Spinal cord (tissue), 10 donors: Measurements from ENCODE around the gene ZBTB7C. TPM values are rescaled to one million over a fixed set of nuclear protein-coding genes. Genes with fewer than 3 reads are reported as not detected.

ENCODE experiments used
- DNase-seq, 6 donors: peaks; one replicate each; pipeline versions ENCODE4 v3.0.0 to v3.0.0-alpha.2; 2013 to 2015; ENCODE audit warnings: low spot score in 6 of 6, low read depth in 4 of 6
- H3K27ac ChIP-seq: one replicate; pipeline ENCODE4 v1.5.1; 2013; ENCODE audit warnings: low read depth, low read length, control low read depth
- H3K27me3 ChIP-seq: one replicate; pipeline ENCODE4 v1.6.1; 2013; ENCODE audit warnings: low read length; ENCODE audit not compliant: control insufficient read depth, insufficient read depth
- H3K36me3 ChIP-seq: one replicate; pipeline ENCODE4 v1.6.1; 2013; ENCODE audit warnings: low read length; ENCODE audit not compliant: control insufficient read depth, insufficient read depth
- H3K4me1 ChIP-seq: one replicate; pipeline ENCODE4 v1.6.1; 2013; ENCODE audit warnings: low read length; ENCODE audit not compliant: control insufficient read depth, insufficient read depth
- H3K4me3 ChIP-seq: one replicate; pipeline ENCODE4 v1.5.1; 2013; ENCODE audit warnings: low read depth, low read length, control low read depth
- H3K9me3 ChIP-seq: one replicate; pipeline ENCODE4 v1.6.1; 2013; ENCODE audit warnings: low read length; ENCODE audit not compliant: control insufficient read depth, insufficient read depth
- WGBS: methylation state at CpG from one replicate; pipeline ENCODE4 v1.1.5; 2013; ENCODE audit warnings: missing lambda C conversion rate; ENCODE audit not compliant: insufficient coverage; 5-methylcytosine and 5-hydroxymethylcytosine counted together
- polyA plus RNA-seq, 2 donors: library from polyadenylated mRNA; unstranded; fragments of 120-200 nt; gene quantifications; one replicate each; pipeline ENCODE4 v1.2.1, GENCODE V29; 2013; ENCODE audit not compliant: insufficient read length in 2 of 2
- total RNA-seq, 2 donors: library from RNA; depleted of rRNA in 1 of 2; stranded (reverse); fragments of 120-200 nt in 1 of 2; fragments of >200 nt in 1 of 2; gene quantifications; one replicate each; pipeline versions ENCODE4 v1.2.3 to v1.2.4, GENCODE V29; 2013 to 2014
- donor health status: healthy.

The ZBTB7C gene
- total and polyA plus RNA-seq, 4 donors: 7.6 to 15.7 (median 9.8) TPM

DNA sequence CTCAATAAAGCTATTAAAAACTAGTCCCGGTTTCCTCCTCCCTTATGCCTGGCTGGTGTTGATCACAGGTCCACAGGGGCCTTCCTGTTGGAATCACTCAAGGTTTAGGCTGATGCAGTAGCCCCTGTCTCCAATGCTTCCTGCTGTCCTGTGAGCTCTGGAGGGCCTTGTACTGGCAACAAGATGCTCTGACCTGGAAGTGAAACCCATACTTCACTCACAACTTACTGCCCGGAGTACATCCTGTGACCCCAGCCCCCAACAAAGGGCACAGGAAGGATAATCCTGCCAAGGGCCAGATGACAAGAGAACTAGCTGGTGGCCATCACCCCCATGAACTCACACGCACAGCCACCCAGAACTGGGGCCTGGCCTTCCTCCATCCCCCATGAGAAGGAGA, 50.3 kb downstream of the ZBTB7C start:
- WGBS: 86% methylated on average over 2 of the region's 3 CpGs
- peaks cover 18% of the 10 kb centered on the region for H3K4me1 ChIP-seq
- H3K36me3 ChIP-seq: no peaks in the 10 kb centered on the region
- no peak overlapping the region for H3K4me3 ChIP-seq
- H3K27ac ChIP-seq: no peak overlapping the region
- H3K9me3 ChIP-seq: no peaks in the 10 kb centered on the region
- H3K27me3 ChIP-seq: no peaks in the 10 kb centered on the region
- no peak for DNase-seq

DNA sequence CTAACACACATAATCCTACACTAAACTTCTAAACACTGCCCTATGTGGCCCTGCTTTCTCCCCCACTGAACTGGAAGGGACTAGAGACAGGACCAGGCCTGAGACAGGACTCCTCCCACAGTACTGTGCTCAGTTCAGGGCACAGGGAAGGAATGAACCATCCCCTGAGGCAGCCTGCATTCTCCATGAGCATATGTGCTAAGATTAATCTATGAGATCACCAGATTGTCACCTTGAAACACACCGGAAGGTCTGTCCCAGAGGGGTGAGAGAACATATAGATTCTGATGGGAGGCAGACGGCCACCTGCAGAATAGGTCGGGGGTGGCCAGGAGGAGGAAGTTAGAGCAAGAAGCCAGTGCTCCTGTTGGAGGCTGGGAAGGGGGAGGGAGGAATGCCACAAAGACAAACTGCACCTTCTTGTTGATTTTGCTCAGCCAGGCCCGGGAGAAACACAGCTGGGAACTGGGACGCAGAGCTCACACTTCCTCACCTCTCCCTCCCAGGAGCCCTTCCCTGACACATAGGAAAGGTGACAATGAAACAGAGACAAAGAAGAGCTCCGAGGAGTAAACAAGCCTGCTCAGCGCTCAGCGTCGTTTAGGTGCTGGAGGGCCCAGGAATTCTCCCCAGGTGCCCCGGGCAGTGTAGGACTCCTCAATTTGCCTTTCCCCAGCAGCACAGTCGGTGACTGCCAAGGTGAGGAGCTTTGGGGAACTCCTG, 52.1 kb downstream of the ZBTB7C start:
- Histone ChIP-seq H3K36me3 (no peaks in the 10 kb centered on the region), H3K9me3 (no peaks in the 10 kb centered on the region), H3K27ac (peak overlapping the region; percentile 33), H3K4me3 (no peak overlapping the region), H3K27me3 (no peaks in the 10 kb centered on the region), H3K4me1 (peaks cover 18% of the 10 kb centered on the region)
- DNase-seq: peak in 1 of 6 donors; percentile 14
- WGBS: 60% methylated on average over 9 of the region's 11 CpGs

- DNase-seq: no peak
- Histone ChIP-seq H3K27ac (peak overlapping the region; percentile 37), H3K36me3 (no peaks in the 10 kb centered on the region), H3K9me3 (no peaks in the 10 kb centered on the region), H3K4me1 (peaks cover 18% of the 10 kb centered on the region), H3K27me3 (no peaks in the 10 kb centered on the region), H3K4me3 (no peak overlapping the region)
- 64% methylated on average over 7 of the region's 7 CpGs for WGBS
Measured at GRCh38 chr18:48356151-48356745, 52.9 kb downstream of the ZBTB7C start.

DNA sequence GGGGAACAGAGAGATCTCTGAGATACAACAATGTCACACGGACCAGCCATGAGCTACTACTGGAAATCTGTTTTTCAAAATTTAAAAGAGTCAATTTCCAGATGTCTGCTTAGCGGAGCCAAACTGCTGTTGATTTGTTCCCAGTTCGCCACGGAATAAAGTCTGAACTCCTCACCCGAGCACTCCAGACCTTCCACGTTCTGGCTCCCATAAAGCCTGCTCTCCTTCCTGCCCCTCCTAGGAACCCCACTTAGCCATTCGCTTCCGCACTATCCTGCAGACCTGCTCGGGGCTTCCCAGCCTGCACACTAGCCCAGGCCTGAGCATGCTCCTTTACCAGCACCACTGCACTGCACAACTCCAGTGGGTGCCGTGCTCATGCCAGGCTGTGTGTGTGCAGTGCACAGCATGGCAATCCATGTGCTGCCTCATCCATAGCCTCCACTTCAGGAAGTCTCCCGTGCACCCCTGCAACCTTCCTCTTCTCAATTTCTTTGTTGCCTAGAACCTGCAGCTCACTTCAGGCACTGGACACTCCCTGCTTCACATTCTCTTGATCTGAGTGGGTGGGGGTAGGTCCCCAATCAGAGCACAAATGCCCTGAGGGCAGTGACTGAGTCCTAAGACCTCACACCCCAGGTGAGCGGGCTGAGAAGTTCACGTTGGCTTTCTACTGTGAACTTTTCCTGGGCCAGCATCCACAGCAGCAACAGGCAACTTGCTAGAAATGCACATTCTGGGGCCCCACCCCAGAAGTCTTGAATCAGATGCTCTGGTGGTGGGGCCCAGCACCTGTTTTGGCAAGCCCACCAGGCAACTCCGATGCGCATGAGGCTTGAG, 53.7 kb downstream of the ZBTB7C start:
- H3K4me3 ChIP-seq: no peak overlapping the region
- no peaks in the 10 kb centered on the region for H3K27me3 ChIP-seq
- H3K27ac ChIP-seq: peak overlapping the region; percentile 62
- no peaks in the 10 kb centered on the region for H3K36me3 ChIP-seq
- DNase-seq: no peak
- H3K4me1 ChIP-seq: peaks cover 18% of the 10 kb centered on the region
- WGBS: 71% methylated on average over 13 of the region's 15 CpGs
- no peaks in the 10 kb centered on the region for H3K9me3 ChIP-seq

DNA sequence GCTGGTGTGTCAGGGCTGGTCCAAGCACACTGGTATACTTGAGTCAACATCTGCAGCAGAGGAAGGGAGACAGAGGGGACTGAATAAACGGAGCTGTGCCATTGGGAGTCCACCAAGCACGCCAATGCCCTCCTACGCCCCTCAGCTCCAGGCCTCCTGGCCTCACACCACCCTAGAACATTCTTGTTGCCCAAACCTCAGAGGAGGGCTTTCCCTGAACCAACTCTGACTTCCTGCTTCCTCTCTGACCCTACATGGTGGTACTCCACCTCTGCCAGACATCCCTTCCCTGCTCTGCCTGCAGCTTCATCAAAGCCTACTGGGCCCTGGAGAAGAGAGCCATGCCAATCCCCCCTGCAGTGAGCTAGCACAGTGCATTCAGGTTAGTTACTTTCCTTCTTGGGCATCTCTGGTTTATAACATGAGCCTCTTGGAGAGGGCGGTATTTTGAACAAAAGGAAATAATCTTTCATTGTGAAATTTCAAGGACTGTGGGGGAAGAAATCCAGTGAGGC, 54.4 kb downstream of the ZBTB7C start:
- H3K27me3 ChIP-seq: no peaks in the 10 kb centered on the region
- no peak overlapping the region for H3K4me3 ChIP-seq
- H3K36me3 ChIP-seq: no peaks in the 10 kb centered on the region
- WGBS: 90% methylated on average over 2 of the region's 4 CpGs
- H3K9me3 ChIP-seq: no peaks in the 10 kb centered on the region
- no peak for DNase-seq
- H3K4me1 ChIP-seq: peaks cover 18% of the 10 kb centered on the region
- peak overlapping the region; percentile 62 for H3K27ac ChIP-seq

GRCh38 chr18:48352051-48352755, 57.0 kb downstream of the ZBTB7C start:
- H3K4me3 ChIP-seq: no peak overlapping the region
- no peak for DNase-seq
- no peaks in the 10 kb centered on the region for H3K9me3 ChIP-seq
- no peaks in the 10 kb centered on the region for H3K36me3 ChIP-seq
- H3K27ac ChIP-seq: no peak overlapping the region
- no peaks in the 10 kb centered on the region for H3K27me3 ChIP-seq
- peaks cover 23% of the 10 kb centered on the region for H3K4me1 ChIP-seq
- WGBS: 92% methylated on average over 4 of the region's 4 CpGs

DNA sequence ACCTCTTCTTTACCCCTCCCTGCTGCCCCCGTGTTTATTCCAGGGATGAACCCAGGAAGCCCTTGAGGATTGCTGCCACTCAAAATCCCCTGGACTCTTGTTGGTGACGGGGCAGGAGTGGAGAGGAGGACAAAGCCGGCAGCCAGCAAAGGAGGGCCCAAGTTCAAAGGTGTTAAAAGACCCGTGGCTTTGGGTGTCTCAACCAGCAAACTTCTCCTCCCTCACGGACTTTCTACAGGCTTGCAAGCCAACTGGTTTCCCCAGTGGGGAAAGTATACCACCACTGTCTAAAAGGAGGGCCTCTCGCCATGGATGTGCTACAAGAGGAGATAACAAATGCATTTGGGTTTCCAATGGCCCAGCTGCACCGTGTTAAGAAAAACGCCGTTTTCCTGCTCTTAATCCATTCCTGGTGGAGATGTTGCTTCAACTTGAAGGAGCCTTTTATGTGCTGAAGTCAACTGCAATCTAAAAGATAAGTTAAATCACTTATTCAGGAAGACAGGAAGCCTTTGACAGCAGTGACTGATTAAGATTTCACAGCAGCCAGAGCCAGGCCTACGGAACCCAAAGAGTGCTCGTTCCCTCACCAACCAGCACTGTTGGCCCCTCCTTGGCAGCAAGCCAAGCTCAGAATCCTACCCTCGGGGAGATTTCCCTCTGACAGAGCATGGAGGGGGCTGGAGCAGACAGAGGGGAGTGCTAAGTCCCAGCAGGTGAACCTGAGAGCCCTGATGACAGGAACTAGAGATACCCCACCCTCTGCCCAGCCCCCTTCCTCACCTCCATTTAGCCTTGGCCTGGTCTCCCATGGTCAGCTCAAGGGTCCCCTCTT, 57.8 kb downstream of the ZBTB7C start:
- H3K4me1 ChIP-seq: peaks cover 18% of the 10 kb centered on the region
- WGBS: 44% methylated on average over 7 of the region's 12 CpGs
- H3K9me3 ChIP-seq: no peaks in the 10 kb centered on the region
- DNase-seq: no peak
- H3K27ac ChIP-seq: no peak overlapping the region
- H3K27me3 ChIP-seq: no peaks in the 10 kb centered on the region
- H3K4me3 ChIP-seq: no peak overlapping the region
- no peaks in the 10 kb centered on the region for H3K36me3 ChIP-seq

DNA sequence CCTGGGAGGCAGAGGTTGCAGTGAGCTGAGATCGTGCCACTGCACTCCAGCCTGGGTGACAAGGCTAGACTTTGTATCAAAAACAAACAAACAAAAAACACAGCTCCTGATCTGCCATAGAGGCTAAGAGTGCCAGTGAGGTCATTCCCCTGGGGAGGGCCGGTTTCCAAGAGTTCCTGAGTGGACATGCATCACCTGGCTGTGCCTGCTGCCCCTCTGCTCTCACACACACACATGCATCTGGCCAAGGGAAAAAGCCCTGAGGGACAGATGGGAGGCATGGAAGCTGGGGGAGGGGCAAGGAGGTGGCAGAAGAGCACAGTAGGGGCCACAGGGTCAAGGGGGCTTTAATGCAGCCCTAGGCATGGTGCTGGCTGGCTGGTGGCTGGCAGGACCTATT, 60.4 kb downstream of the ZBTB7C start:
- H3K27ac ChIP-seq: no peak overlapping the region
- 40% methylated on average over 1 of the region's 2 CpGs for WGBS
- H3K4me1 ChIP-seq: peaks cover 15% of the 10 kb centered on the region
- no peaks in the 10 kb centered on the region for H3K9me3 ChIP-seq
- no peaks in the 10 kb centered on the region for H3K27me3 ChIP-seq
- H3K4me3 ChIP-seq: no peak overlapping the region
- H3K36me3 ChIP-seq: no peaks in the 10 kb centered on the region
- no peak for DNase-seq
